ENCODE measurements around the gene CNTNAP4.

DNA sequence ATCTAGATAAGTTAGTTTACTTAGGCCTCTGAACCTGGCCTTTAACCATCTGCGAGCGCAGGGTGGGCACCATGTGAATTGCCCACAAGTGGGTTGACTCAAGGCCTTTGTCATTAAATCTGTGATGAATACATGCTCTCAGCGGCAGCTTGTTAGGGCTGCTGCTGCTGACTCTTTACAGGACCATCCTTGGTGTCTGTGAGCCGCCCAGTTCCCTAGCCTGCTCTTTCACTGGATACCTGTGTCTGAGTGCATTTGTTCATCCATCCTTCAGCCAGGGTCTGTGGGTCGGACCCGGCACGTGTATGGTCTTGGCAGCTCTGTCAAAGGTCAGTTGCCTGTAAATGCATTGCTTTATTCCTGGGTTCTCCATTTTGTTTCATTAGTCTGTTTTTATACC lies 321.3 kb downstream of the CNTNAP4 start:
- TF ChIP-seq CTCF (IDR thresholded peaks at IDR 0.05; ENCODE audit: low read depth, low read length, missing input control) (no peak), HNF4A (conservative IDR thresholded peaks at IDR 0.05) (no peak), EGR1 (IDR thresholded peaks at IDR 0.05; ENCODE audit: low read depth in 2 of 2) (no peak), RAD21 (IDR thresholded peaks at IDR 0.05) (no peak), YY1 (IDR thresholded peaks at IDR 0.05) (no peak), SP1 (IDR thresholded peaks at IDR 0.05) (no peak), FOXA1 (IDR thresholded peaks at IDR 0.05) (no peak), ATF3 (IDR thresholded peaks at IDR 0.05) (no peak)
- TF ChIP-seq, protein P1, sequence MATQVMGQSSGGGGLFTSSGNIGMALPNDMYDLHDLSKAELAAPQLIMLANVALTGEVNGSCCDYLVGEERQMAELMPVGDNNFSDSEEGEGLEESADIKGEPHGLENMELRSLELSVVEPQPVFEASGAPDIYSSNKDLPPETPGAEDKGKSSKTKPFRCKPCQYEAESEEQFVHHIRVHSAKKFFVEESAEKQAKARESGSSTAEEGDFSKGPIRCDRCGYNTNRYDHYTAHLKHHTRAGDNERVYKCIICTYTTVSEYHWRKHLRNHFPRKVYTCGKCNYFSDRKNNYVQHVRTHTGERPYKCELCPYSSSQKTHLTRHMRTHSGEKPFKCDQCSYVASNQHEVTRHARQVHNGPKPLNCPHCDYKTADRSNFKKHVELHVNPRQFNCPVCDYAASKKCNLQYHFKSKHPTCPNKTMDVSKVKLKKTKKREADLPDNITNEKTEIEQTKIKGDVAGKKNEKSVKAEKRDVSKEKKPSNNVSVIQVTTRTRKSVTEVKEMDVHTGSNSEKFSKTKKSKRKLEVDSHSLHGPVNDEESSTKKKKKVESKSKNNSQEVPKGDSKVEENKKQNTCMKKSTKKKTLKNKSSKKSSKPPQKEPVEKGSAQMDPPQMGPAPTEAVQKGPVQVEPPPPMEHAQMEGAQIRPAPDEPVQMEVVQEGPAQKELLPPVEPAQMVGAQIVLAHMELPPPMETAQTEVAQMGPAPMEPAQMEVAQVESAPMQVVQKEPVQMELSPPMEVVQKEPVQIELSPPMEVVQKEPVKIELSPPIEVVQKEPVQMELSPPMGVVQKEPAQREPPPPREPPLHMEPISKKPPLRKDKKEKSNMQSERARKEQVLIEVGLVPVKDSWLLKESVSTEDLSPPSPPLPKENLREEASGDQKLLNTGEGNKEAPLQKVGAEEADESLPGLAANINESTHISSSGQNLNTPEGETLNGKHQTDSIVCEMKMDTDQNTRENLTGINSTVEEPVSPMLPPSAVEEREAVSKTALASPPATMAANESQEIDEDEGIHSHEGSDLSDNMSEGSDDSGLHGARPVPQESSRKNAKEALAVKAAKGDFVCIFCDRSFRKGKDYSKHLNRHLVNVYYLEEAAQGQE (IDR thresholded peaks at IDR 0.05) = no peak

All from liver (tissue), 3 donors.